Smooth muscle cell (in vitro differentiated cells): ENCODE results near the gene COMT. TPM values are rescaled to one million over a fixed set of nuclear protein-coding genes. Genes with fewer than 3 reads are reported as not detected.
"Not testable (repeated sequence)": the region's sequence is repeated elsewhere in the genome, so short reads cannot be mapped to it uniquely, and the experiment has no call there.

Experiments used
- DNase-seq: peaks from one replicate; lab custom pipeline; 2025; ENCODE audit not compliant: unreplicated experiment; lab: John Stamatoyannopoulos, UW
- H2AFZ ChIP-seq: fragments of 200-600 bp; sonication (generic); 2 replicates; pipeline ENCODE4 v1.6.0; 2016; ENCODE audit warnings: antibody characterized with exemption, low read depth, mild to moderate bottlenecking
- H3F3A ChIP-seq: fragments of 200-600 bp; sonication (generic); 2 replicates; pipeline ENCODE4 v1.6.0; 2017; ENCODE audit warnings: antibody characterized with exemption, low read depth
- H3K27ac ChIP-seq: fragments of 200-600 bp; sonication (generic); 2 replicates; pipeline ENCODE4 v1.5.1; 2016; ENCODE audit warnings: low read depth, mild to moderate bottlenecking
- H3K27me3 ChIP-seq: fragments of 200-600 bp; sonication (generic); 2 replicates; pipeline ENCODE4 v1.6.1; 2016; ENCODE audit warnings: low read depth, mild to moderate bottlenecking
- H3K36me3 ChIP-seq: fragments of 200-600 bp; sonication (generic); 2 replicates; pipeline ENCODE4 v1.5.1; 2016; ENCODE audit warnings: low read depth
- H3K4me1 ChIP-seq: fragments of 200-600 bp; sonication (generic); 2 replicates; pipeline ENCODE4 v1.5.1; 2016; ENCODE audit warnings: low read depth
- H3K4me2 ChIP-seq: fragments of 200-600 bp; sonication (generic); 2 replicates; pipeline ENCODE4 v1.6.0; 2016; ENCODE audit warnings: mild to moderate bottlenecking
- H3K4me3 ChIP-seq: fragments of 200-600 bp; sonication (generic); 2 replicates; pipeline ENCODE4 v1.5.1; 2016; ENCODE audit warnings: mild to moderate bottlenecking
- H3K79me2 ChIP-seq: fragments of 200-600 bp; sonication (generic); 2 replicates; pipeline ENCODE4 v1.6.0; 2016; ENCODE audit warnings: low read depth, mild to moderate bottlenecking
- H3K9ac ChIP-seq: fragments of 200-600 bp; sonication (generic); 2 replicates; pipeline ENCODE4 v1.6.0; 2016; ENCODE audit warnings: low read depth
- H3K9me3 ChIP-seq: fragments of 200-600 bp; sonication (generic); replicated peaks from 2 replicates; pipeline ENCODE4 v1.5.1; 2016; ENCODE audit warnings: low read depth
- H4K20me1 ChIP-seq: fragments of 200-600 bp; sonication (generic); 2 replicates; pipeline ENCODE4 v1.6.0; 2016; ENCODE audit warnings: low read depth
- CTCF ChIP-seq: fragments of 200-600 bp; sonication (generic); IDR thresholded peaks from 2 replicates; pipeline ENCODE4 v1.5.1; 2017; ENCODE audit warnings: borderline replicate concordance, mild to moderate bottlenecking, antibody characterized with exemption; ENCODE audit not compliant: insufficient read depth, poor library complexity, severe bottlenecking
- WGBS: methylation state at CpG from one replicate; pipeline ENCODE4 v1.1.7; 2016; ENCODE audit warnings: low lambda C conversion rate; 5-methylcytosine and 5-hydroxymethylcytosine counted together
- polyA plus RNA-seq: library from polyadenylated mRNA; unstranded; fragments of >200 nt; fragmentation: Nextera tagmentation; extraction: Ambion mirVana; gene quantifications from 2 replicates; pipeline ENCODE4 v1.2.1, GENCODE V29; 2016
- total RNA-seq: library from RNA; depleted of rRNA; stranded (reverse); fragments of >200 nt; gene quantifications from 2 replicates; pipeline ENCODE4 v1.2.3, GENCODE V29; 2014

The COMT gene
- total and polyA plus RNA-seq, 2 experiments from 2014 or later = 4.1 to 6.2 TPM

GRCh38 chr22:19905347-19906276 is 36.0 kb upstream of the COMT start:
- no peak overlapping the region for H3K27ac ChIP-seq
- whole genome bisulfite sequencing = 44% methylated on average over 22 of the region's 22 CpGs
- H3K9ac ChIP-seq = no peak overlapping the region

GRCh38 chr22:19906864-19907263 is 34.7 kb upstream of the COMT start:
- H2AFZ ChIP-seq, H3K9me3 ChIP-seq, H3K4me3 ChIP-seq, H3K9ac ChIP-seq, H3F3A ChIP-seq, H3K36me3 ChIP-seq, H3K27me3 ChIP-seq, H3K79me2 ChIP-seq, H3K4me2 ChIP-seq, H3K27ac ChIP-seq, DNase-seq, H4K20me1 ChIP-seq: not testable (repeated sequence)
- peaks cover 15% of the 10 kb centered on the region for H3K4me1 ChIP-seq
- WGBS = 89% methylated on average over 25 of the region's 25 CpGs

More at GRCh38 chr22:19905347-19906276, 36.0 kb upstream of the COMT start:
- no peak overlapping the region for H2AFZ ChIP-seq
- no peaks in the 10 kb centered on the region for H3K79me2 ChIP-seq
- TF ChIP-seq CTCF = no peak
- H3K4me2 ChIP-seq = peak overlapping the region; percentile 55
- no peaks in the 10 kb centered on the region for H4K20me1 ChIP-seq
- no peak overlapping the region for H3K4me3 ChIP-seq
- no peaks in the 10 kb centered on the region for H3K9me3 ChIP-seq
- DNase-seq = no peak
- no peaks in the 10 kb centered on the region for H3K36me3 ChIP-seq
- H3F3A ChIP-seq = no peaks in the 10 kb centered on the region
- H3K27me3 ChIP-seq = no peaks in the 10 kb centered on the region
- H3K4me1 ChIP-seq = peaks cover 15% of the 10 kb centered on the region

- not testable (repeated sequence) for H3K4me2 ChIP-seq, H3K4me3 ChIP-seq, H2AFZ ChIP-seq, DNase-seq, H3K27ac ChIP-seq, H3K27me3 ChIP-seq, H3F3A ChIP-seq, H3K9ac ChIP-seq, H4K20me1 ChIP-seq, H3K4me1 ChIP-seq, H3K36me3 ChIP-seq, H3K79me2 ChIP-seq, H3K9me3 ChIP-seq
- 96% methylated on average over 8 of the region's 16 CpGs for WGBS
These were observed 33.7 kb upstream of the COMT start for GRCh38 chr22:19907902-19908301.

- no peaks in the 10 kb centered on the region for H3K79me2 ChIP-seq
- H3K9ac ChIP-seq = no peak overlapping the region
- H4K20me1 ChIP-seq = no peaks in the 10 kb centered on the region
- peak; percentile 91 for TF ChIP-seq CTCF
- H3F3A ChIP-seq = no peaks in the 10 kb centered on the region
- H3K27me3 ChIP-seq = no peaks in the 10 kb centered on the region
- H3K9me3 ChIP-seq = no peaks in the 10 kb centered on the region
- no peaks in the 10 kb centered on the region for H3K4me1 ChIP-seq
- no peak overlapping the region for H2AFZ ChIP-seq
- H3K36me3 ChIP-seq = no peaks in the 10 kb centered on the region
- peak; percentile 49 for DNase-seq
- H3K27ac ChIP-seq = no peak overlapping the region
- no peak overlapping the region for H3K4me3 ChIP-seq
- H3K4me2 ChIP-seq = no peak overlapping the region
- 27% methylated on average over 5 of the region's 6 CpGs for WGBS
These were observed 32.0 kb upstream of the COMT start for GRCh38 chr22:19909350-19910179.
